ENCODE measurements around the gene JARID2.
A peak's percentile ranks its signal among the peaks of the same experiment; 100 is the strongest.

Gene JARID2

DNA sequence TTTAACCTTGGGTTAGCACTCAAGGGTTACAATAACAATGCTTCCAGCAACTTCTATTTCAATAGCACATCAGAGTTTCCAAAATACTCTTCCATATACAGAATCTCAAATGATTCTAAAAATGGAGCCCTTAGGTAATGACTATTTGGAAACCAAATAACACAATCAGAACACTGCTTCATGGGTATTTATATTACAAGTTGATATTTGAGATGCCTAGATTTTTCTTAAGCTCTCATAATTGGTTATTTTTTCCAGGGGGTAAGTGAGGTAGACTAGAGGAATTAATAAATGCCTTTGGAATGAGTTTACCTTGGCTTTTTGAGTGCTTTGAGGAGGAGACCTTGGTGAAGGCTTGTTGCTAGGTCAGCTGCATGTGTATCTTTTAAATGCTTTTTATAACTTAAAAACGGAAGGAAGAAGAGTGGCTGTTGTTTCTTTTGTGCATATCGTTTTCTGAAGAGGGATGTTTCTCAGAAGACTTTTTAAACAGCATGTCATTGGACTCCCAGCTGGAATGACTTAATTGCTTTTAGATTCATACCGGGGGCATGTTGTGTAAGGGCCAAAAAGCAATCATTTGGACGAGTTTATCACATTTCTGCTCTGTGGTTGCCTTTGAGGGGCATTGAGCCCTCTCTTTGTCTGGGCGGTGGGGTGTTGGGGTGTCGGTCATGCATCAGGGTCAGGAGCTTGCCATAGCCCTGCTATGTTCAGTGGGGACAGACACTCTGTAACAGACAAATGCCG, 230.9 kb downstream of the JARID2 start:
- no peak for DNase-seq

DNA sequence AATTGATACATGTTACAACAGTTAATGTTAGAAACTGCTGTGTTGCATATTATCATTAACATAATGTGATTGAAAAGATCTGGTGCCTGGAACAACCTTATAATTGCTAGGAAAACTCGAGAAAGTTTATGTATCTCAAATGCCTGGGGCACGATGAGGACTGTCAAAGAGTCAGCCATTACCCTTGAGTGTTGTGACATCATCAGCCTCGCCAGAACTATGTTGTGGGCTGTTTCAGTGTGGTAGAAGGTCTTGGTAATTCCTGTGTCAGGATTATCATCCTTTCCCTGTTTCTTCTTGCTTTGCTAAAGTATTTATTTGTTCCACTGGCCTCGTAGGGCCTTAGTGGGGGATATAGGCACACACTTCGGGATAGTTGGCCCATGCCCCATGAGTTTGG, 231.9 kb downstream of the JARID2 start:
- no peak for DNase-seq

DNA sequence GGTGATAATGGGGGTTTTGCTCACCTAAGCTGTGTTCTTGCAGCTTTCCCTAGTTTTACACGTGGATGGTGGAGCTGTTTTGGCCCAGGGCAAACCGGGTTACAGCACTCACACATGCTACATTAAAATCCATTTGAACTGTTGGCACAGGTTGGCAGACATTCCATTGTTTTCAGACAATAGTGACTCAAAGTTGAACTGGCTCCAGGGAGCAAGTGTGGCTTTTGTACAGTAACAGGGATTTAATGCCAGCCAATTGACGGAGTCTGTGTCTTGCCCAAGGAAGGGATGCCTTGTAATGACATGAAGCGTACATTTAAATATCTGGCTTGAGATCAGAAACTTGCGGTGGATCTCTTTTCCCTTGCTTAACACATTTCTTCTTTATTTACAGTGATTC, 233.9 kb downstream of the JARID2 start:
- no peak for DNase-seq

DNA sequence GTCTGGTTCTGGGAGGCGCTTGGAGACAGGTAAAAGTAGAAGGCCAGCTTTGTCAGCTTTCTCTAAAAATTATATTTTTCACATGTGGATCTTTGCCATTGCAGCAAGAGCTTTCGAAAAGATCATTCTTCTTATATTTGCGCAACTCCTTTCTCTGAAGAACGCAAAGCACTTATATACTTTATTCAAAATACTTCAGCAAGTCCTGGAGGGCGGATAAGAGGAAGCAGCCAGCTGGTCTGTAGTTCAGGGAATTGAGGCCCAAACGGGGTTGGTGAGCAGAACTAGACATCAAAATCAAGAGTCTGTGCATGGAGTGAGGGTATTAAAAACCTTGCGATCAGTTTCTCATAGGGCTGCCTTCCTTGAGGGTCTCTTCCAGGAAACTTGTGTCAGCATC, 234.7 kb downstream of the JARID2 start:
- no peak for DNase-seq

DNA sequence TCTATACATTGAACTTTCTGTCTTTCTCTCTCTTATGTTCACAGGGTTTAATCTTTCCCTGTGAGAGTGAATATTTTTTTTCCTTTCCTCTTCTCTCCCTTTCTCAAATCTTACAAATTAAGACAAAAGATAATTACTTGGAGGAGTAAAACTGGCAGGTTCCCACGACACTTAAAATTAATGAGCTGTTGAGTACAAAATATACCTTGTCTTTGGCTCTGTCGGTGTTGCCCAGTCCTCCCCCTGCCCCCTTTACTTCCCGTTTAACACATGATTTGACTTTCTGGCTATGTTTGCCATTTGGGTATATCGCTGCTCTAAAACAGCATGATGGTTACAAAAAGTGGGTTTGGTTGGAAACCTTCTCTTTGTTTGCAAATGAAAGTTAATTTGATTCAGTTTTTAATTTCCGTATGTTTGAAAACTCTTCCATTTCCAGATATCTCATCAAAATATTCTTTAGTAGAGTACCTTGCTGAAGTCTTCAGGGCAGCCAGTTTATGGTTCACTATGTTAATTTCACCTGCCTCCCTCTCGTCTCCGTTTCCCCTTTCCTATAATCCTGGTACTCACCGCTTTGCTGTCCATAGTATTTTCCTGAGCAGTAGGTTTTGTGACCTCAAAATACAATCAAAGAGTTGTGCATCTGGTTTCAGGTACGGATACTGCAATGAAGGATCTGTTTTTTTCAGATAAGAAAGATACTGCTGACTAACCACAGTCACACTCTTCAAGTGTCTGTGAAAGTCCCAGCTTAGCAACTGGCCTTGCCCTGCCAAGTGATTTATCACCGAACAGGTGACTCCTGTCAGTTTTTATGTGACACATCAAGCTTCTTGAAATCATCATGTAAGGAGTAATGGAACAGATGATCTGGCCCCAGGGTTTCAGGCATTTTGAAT, 235.8 kb downstream of the JARID2 start:
- DNase-seq: no peak

DNA sequence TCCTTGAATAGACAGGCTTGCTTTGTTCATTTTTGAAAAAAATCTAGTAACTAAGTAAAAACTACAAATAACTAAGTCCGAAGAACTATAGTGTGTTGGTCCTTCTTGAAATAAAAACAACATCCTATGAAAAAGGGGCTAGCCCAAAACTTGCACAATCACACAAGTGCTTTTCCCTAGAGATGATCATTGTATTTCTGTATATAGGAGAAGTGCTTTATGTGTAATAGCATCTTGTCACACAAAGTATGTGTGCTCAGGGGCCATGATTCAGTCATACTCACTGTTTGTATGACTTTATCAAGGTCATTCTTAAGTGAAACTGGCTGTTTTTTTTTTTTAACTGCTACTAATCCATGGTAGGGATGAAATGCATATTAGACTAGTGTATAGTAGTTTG, 237.2 kb downstream of the JARID2 start:
- DNase-seq: no peak

DNA sequence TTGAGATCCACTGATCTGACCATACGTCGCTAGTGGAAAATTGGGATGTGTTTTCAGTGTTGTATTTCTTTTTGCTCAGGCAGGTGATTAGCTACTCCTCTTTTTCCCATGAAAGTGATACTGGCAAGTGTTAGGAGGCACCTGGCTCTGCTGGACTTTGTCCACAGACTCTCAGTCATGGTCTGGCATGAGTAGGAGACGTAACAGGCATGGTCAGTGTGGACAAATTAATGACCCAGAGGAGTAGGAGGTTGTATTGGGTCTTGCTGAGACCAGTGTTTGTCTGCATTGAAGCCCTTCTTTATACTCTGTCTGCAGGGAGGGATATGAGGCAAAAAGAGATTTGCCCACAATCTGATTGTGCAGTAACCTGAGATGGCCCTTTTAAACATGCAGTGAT, 238.3 kb downstream of the JARID2 start:
- DNase-seq: no peak

DNA sequence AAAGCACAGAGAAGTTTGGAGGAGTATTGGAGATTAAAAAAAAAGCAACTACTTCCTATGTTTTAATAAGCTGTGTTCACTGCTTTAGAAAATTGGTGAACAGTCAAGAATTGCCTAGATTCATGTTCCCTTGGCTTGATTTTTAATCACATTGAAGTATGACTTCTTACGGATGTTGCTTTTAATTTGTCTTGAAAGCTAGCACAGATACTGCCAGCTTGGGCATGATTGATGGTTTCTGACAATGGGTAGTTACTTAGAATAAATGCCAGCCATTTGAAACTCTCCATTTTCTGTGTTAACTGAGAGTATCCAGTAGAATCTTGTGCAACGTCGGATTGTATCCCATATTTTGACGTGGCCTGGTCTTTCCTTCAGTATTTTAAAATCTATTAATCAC, 239.0 kb downstream of the JARID2 start:
- no peak for DNase-seq

DNA sequence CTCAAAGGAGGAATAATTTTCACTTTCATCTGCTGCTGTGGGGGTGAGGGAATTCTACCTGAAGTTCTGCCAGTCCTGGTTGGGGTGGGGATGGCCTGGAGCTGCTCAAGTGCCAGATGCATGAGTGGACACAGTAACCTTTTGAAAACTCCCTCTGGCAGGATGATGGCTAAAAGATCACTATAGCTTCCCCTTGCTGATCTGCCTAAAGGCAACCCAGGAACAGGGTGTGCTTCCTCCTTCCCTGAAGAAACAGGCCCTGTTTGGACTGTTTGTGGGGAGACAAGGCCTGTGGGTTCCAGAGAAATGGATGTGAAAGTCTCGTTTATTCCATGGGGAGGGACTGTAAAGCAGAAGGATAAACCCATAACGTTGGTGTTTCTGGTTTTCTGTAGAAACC, 240.1 kb downstream of the JARID2 start:
- DNase-seq: no peak

DNA sequence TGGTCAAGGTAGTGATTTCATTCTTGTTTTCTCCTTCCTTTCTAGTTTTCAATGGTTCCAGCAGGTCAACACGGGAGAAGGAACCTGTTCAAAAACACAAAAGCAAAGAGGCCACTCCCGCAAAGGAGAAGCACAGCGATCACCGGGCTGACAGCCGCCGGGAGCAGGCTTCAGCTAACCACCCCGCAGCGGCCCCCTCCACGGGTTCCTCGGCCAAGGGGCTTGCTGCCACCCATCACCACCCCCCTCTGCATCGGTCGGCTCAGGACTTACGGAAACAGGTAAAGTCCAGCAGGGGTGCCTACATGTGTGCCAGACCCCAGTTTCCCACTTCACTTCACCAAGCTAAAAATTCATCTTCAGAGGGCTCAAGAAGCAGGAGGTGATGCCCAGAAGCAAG, 241.4 kb downstream of the JARID2 start:
- DNase-seq: no peak

DNA sequence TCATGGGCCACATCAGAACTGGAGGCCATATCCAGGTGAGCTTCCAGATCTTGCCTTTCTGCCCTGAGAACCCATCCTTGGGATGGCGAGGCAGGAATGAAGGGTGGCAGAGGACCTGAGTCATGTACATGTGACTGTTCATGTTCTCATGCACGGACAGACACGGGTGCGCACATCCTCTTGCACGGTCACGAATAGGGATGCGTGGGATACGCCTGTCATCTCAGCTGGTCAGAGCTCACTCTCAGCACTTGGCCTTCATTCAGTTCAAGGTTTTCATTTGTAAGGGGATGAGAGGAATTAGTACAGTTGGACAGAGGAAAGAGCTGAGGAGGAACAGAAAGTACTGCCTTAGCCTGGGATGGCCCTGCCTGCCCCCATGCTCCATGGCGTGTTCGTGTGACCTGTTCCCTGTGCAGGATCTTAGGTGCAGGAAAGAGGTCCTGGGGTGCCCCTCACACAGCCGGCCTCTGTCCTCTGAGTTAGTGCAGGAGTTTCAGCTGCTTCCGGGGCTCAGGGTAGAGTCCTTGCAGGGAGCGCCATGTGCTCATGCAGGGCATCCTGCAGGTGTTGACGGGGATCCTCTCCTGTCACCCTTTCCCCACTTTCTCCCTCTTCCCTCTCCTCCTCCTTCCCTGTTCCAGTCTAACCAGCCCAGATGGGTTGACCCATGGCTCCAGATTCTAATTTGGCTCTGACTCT, 243.5 kb downstream of the JARID2 start:
- no peak for DNase-seq

DNA sequence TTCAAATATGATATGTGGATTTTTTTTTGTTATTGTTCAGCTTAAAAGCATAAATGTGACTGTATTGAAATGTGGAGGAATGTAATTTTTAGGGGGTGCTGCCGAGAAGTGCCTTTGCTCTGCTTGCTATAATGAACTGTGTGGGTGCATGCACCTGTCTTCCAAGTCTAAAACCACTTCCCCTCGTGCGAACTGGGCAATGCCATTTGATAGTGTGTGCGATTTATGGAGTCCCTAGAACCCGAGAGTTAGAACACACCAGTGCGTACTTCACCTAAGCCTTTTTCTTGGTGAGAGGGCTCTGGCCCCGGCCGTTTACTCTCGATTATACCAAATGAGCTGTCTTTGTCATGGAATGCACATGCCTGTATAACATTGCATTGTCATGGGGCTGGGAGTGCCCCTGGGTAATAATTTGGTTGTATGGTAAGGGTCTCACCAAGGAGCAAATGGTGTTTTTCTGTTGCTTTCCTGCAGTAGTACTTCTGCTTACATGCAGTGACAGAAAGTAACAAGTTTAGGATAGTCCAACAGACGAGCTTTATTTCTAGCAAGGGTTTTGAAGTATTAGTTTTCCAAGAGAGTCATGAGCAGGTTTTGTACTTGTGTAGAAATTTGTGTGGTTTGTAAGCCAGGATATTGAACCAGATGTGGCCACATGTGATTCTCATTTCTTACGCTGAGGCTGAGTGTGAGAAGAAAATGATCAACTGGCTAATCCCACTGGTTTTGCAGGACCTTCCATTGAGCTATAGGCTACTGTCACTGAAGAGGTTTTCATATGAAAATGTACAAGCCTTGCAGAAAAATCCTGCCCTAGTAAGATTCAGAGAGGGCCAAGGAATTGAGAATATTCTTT, 244.6 kb downstream of the JARID2 start:
- no peak for DNase-seq

DNA sequence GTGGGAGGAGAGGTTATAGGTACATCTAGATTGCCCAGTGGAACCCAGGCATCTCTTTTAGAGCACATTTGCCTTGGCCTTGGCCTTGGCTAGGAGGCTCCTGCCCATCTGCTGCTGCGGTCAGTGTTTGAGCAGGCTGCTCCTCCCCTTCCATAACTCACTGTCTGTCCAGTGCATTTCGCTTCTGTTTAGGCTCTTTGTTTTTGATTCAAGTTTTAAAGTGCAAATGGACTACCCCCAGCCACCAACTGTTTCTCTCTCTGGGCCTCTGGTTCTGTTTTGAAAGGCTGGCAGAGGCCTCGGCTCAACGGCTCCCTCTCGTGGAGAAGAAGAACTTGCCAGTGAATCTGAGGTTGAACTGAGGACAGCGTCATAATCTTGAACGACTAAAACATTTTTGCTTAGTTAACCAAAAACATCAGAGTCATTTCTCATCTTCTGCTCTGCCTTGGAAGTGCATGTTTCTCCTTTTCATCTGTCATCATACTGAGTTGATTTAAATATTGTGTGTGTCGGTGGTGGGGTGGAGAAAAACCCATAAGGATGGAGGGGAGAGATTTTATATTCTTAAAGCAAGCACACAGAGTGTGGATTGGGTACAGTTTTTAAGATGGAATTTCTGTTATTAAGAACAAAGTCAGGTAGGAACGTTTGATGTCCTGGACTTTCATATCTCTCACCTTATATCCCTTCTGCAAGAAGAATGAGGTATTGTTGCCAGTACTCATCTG, 245.6 kb downstream of the JARID2 start:
- DNase-seq: peak; percentile 45

DNA sequence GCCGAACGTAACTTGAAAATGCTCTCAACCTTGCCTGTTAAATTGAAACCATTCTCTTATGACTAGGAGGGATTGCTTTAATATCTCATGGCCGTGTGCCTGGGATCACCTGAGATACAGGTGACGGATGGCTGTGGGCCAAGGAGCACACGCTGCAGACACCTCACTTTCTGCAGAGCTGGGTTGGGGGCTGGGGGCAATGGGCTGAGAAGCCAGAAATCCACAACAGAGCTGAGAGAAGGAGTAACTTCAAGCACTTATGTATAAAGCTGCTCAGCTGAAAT, 246.1 kb downstream of the JARID2 start:
- no peak for DNase-seq

DNA sequence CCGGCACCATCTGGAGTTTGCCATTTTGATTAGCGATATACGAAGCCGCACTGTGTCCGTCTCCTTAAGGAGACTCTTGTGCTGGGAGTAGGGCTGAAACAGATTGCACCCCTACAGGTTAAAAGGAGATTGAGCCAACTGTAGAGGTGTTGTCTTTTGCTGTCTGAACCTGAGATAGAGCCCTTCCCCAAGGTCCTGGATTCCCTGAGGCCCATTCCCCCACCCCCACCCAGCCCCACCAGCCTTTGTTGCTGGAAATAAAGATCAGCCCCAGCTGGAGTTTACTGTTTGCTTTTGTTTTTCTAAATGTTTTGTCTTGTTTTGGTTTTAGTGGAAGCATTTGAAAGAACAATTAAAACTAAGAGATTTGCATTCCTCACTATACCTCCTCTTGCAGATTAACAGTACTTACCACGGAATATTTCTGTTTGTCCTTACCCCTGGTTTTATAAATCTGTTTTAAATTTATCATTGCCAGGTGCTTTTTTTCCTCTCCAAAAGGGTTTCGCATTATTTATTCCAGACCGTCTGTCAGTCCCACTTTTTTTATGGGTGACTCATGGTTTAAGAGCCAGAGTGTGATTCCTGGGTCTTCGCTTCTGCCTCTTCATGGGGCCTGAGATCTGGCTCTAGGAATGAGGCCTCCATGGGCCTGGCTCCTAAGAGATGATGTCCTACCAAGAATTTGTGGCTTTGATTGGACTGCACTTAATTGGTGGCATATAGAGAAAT, 247.7 kb downstream of the JARID2 start:
- no peak for DNase-seq

DNA sequence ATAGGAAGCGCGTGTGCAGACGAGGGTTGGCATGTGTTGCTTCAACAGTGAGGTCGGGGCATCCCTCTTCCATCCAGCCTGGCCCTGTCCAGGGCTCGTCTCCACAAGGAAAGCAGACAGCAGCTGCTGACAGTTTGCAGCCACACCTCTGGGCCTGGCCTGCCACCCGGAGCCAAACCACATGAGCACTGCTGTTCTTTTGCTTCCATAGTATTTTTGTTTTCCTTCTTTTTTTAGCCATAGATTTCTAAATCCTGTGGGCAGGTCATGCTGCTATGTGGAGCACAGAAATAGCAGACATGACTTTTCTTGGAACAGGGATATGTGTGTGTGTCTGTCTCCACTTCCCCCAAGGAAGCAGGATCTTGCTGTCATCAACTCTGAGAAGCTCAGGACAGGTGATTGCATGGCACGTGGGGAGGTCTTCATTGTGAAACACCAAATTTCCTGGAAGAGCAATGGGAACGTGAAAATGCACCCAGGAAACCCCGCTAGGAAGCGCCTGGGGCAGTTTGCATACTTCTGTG, 249.6 kb downstream of the JARID2 start:
- no peak for DNase-seq

DNA sequence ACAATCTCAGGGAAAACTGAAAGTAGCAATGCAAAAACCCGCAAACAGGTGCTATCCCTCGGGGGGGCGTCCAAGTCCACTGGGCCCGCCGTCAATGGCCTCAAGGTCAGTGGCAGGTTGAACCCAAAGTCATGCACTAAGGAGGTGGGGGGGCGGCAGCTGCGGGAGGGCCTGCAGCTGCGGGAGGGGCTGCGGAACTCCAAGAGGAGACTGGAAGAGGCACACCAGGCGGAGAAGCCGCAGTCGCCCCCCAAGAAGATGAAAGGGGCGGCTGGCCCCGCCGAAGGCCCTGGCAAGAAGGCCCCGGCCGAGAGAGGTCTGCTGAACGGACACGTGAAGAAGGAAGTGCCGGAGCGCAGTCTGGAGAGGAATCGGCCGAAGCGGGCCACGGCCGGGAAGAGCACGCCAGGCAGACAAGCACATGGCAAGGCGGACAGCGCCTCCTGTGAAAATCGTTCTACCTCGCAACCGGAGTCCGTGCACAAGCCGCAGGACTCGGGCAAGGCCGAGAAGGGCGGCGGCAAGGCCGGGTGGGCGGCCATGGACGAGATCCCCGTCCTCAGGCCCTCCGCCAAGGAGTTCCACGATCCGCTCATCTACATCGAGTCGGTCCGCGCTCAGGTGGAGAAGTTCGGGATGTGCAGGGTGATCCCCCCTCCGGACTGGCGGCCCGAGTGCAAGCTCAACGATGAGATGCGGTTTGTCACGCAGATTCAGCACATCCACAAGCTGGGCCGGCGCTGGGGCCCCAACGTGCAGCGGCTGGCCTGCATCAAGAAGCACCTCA, 250.7 kb downstream of the JARID2 start:
- DNase-seq: no peak

DNA sequence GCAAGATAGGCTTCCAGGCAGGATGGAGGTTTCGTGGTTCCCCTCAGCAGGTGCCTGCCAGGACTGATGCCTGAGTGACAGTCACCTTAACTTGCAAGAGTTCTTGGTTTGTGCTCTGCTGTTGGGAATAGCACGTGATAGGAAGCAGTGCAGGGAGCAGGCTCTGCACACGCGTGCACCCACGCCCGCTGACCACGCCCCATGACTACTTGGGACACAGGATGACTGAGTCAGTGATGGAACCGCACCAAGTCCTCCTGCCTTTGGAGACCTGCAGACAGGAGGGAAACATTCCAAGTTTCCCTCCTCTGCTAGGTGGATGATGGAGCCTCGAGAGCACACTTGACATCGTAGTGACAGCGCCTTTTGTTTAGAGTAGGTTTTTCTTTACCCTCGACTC, 252.8 kb downstream of the JARID2 start:
- no peak for DNase-seq

DNA sequence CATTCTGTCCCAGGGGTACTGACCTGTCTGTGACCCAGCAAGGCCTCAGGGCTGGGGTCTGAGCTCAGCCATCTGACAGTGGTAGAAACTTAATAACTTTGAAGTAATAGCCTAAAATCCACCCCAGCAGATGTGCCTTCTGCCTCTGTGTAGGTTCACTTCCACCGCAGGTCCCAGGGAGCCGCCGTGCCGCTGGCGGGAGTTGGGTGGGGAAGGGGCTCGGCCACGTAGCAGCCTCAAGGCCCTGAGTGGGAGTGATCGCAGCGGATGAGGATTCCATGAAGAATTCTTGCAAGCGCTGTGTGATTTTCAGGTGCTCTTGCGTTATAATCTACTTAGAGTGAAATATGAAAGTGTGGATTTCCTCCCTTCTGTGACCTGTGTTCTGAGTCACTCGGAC, 253.3 kb downstream of the JARID2 start:
- no peak for DNase-seq

DNA sequence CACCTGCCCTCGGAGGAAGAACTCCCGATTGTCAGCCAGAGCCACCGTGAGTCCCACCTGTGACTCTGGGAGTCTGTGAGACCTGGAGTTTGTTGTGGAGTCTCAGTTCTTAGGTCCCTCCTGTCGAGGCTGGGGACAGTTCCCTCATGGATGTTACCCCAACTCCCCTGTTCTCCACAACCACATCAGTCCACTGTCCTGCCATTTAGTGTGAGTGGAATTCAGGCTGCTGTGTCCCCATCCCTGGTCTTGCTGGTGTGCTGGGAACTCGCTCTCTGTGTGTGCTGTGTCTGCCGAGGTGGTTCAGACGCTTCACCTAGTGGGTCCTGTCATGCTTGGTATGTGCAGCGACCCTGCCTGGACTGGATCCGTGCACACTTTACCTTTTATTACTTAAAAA, 253.7 kb downstream of the JARID2 start:
- no peak for DNase-seq
